ENCODE data around the gene MCU.

Gene MCU

DNA sequence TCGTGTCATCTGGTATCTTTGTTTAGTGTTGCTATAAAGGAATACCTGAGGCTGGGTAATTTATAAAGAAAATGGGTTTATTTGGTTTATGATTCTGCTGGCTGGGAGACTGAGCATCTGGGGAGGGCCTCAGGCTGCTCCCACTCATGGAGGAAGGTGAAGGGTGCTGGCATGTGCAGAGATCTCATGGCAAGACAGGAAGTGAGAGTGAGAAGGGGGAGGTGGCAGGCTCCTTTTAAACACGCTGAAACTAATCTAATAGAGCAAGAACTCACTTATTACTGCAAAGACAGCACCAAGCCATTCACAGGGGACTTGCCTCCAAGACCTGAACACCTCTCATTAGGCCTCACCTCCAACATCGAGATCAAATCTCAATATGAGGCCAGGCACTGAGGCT lies 212.9 kb downstream of the MCU start:
- TF ChIP-seq, protein P1, sequence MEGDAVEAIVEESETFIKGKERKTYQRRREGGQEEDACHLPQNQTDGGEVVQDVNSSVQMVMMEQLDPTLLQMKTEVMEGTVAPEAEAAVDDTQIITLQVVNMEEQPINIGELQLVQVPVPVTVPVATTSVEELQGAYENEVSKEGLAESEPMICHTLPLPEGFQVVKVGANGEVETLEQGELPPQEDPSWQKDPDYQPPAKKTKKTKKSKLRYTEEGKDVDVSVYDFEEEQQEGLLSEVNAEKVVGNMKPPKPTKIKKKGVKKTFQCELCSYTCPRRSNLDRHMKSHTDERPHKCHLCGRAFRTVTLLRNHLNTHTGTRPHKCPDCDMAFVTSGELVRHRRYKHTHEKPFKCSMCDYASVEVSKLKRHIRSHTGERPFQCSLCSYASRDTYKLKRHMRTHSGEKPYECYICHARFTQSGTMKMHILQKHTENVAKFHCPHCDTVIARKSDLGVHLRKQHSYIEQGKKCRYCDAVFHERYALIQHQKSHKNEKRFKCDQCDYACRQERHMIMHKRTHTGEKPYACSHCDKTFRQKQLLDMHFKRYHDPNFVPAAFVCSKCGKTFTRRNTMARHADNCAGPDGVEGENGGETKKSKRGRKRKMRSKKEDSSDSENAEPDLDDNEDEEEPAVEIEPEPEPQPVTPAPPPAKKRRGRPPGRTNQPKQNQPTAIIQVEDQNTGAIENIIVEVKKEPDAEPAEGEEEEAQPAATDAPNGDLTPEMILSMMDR (IDR thresholded peaks at IDR 0.05): no peak

DNA sequence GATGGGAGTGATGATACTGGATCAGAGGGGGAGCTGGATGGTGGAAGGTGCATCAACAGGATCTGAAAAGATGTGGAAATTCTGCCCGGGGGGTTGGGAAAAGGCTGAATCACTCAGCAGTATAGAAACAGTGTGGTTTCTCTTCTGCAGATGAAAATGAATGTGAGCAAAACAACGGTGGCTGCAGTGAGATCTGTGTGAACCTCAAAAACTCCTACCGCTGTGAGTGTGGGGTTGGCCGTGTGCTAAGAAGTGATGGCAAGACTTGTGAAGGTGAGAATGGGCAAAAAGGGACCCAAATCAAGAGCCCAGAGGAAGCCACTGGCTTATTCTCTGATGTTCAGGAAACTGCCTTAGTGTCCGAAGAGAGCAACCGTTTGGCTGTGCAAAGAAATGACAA lies 214.5 kb downstream of the MCU start:
- TF ChIP-seq, protein P1 (IDR thresholded peaks at IDR 0.05): no peak

- TF ChIP-seq, protein P1 (IDR thresholded peaks at IDR 0.05): no peak
Observed at GRCh38 chr10:72910705-72911104, 218.8 kb downstream of the MCU start.

DNA sequence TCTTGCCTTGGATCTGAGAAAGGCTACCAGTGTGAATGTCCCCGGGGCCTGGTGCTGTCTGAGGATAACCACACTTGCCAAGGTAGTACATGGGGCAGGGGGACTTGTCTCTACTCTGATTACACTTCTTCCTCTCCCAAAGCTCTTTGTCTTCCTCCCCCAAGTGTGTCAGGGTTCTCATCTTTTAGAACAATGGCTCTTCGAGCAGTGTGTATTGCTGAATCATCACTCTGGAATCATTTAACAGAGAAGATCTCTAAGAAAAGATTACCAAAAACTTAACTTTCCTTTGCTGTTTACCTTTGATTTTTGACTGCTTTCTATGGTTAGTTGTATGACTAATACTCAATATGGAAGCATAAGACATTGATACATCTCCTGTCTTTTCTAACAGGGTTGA lies 219.8 kb downstream of the MCU start:
- TF ChIP-seq, protein P1 (IDR thresholded peaks at IDR 0.05): no peak

DNA sequence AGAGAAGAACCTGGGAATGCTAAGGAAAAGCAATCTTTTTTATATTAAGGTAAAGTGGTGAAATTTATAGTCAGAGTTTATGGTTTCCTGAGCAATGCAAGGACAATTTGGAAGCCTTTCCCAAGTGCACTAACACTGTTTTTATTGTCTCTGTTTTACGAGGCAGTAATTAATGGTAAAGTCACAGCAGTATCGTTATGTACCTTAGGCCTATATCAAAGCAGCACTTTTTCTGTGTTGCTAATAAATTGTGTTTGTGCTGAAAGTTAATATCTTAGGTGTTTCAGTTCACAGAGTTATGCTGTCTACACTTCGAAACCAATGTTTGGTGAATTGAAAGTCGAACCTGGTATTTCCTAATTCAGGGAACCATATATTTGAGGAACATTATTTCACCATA lies 220.8 kb downstream of the MCU start:
- TF ChIP-seq, protein P1 (IDR thresholded peaks at IDR 0.05): no peak

DNA sequence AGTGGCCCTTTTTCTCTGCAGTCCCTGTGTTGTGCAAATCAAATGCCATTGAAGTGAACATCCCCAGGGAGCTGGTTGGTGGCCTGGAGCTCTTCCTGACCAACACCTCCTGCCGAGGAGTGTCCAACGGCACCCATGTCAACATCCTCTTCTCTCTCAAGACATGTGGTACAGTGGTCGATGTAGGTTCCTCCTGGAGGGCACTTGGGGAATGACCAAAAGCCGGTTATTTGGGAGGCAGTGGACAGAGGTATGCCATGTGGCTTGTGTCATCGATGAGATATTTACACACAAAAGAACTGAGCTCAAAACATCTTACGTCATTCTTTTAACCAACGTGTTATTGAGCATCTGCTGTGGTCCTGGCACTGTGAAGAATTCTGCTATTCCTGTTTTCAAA lies 221.3 kb downstream of the MCU start:
- TF ChIP-seq, protein P1 (IDR thresholded peaks at IDR 0.05): no peak

DNA sequence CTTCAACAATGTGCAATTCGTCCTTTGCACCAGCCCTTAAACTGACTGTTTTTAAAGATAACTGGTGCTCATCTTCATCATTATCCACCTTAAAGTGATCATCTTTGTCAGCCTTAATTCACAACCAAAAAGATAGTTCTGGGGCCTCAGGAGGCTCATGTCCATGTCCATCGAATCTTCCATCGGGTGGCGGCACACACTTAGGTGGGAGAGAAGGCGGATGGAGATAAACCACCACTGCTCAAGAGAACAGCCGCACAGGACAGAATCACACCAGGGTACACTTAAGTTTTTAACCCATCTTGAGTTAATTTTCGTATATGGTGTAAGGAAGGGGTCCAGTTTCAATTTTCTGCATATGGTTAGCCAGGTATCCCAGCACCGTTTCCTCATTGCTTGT lies 226.4 kb downstream of the MCU start:
- TF ChIP-seq, protein P1 (IDR thresholded peaks at IDR 0.05): no peak

- TF ChIP-seq, protein P1 (IDR thresholded peaks at IDR 0.05): no peak
Observed at GRCh38 chr10:72924351-72924750, 232.4 kb downstream of the MCU start.
